Measurements from ENCODE around the gene GPX3. TPM values are rescaled to one million over a fixed set of nuclear protein-coding genes. Genes with fewer than 3 reads are reported as not detected.

The GPX3 gene
- 43.1 and 63.4 TPM in 2 replicates for total RNA-seq

DNA sequence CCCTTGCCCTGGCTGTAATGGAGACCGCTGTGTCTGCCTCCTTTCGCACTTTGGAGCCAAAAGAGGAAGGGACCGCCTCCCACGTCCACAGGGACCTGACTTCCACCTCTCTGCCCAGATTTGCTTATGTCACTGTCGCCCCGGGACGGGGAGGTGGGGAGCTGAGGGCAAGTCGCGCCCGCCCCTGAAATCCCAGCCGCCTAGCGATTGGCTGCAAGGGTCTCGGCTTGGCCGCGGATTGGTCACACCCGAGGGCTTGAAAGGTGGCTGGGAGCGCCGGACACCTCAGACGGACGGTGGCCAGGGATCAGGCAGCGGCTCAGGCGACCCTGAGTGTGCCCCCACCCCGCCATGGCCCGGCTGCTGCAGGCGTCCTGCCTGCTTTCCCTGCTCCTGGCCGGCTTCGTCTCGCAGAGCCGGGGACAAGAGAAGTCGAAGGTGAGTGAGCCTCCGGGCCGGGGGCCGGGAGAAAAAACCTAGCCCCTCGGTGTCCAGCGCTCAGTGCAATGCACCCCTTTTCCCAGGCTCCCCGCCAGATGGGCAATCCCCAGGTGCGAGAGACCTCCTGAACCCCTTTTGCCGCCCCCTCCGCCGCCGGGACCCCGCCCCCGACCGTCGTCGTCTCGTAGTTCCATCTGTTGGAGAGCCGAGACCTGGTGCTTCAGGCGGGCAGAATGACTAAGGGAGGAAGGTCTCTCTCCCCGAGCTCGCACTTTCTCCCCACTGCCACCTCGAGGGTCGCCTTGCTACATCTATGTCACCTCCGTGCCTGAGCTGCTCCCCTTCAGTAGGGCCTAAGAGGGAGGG, at the start of gene GPX3:
Gene GPX3 (plus strand): TSS at position 288 of the 807 bp plus-strand sequence. CDS start 64 bp downstream, at position 352.

Other genes with a start within 250 kb of the GPX3 start
- gene SMIM3, start 241.8 kb upstream of the GPX3 start, total RNA-seq, result 12.5 and 14.7 TPM in 2 replicates
- gene IRGM, start 174.1 kb upstream of the GPX3 start, total RNA-seq, result not detected in 2 replicates
- 5.5 and 6.3 TPM in 2 replicates for gene ZNF300, start 115.6 kb upstream of the GPX3 start, total RNA-seq
- 92.6 and 212 TPM in 2 replicates for gene TNIP1, start 60.4 kb downstream of the GPX3 start, total RNA-seq
- gene ANXA6, start 137.2 kb downstream of the GPX3 start, total RNA-seq, result 8.2 and 18.9 TPM in 2 replicates
- gene CCDC69, start 203.5 kb downstream of the GPX3 start, total RNA-seq, result 2.1 and 5.6 TPM in 2 replicates
- gene GM2A, start 232.6 kb downstream of the GPX3 start, total RNA-seq, result 95.7 and 138 TPM in 2 replicates